ENCODE results near the gene CPLX1. TPM values are rescaled to one million over a fixed set of nuclear protein-coding genes. Genes with fewer than 3 reads are reported as not detected.
"Not testable (repeated sequence)": the region's sequence is repeated elsewhere in the genome, so short reads cannot be mapped to it uniquely, and the experiment has no call there.

Gene CPLX1
- total RNA-seq, 1 experiment from 2014 or later = 3.9 TPM

- Histone ChIP-seq H3K9me3 (ENCODE audit: insufficient read depth, low read depth) (no peaks in the 10 kb centered on the region), H3K9me2 (ENCODE audit: insufficient read depth) (no peaks in the 10 kb centered on the region), H3K4me2 (peak overlapping the region; percentile 98), H3K4me3 (peak overlapping the region; percentile 90), H2AFZ (peak overlapping the region; percentile 87), H3K36me3 (ENCODE audit: low read depth) (peaks cover 30% of the 10 kb centered on the region), H3K27ac (peak overlapping the region; percentile 92), H3K79me2 (ENCODE audit: low read depth) (peaks cover 49% of the 10 kb centered on the region), H3K4me1 (replicated peaks; ENCODE audit: insufficient read depth) (peaks cover 24% of the 10 kb centered on the region), H4K20me1 (ENCODE audit: insufficient read depth) (peaks cover 39% of the 10 kb centered on the region), H3K27me3 (ENCODE audit: insufficient read depth, low read depth) (no peaks in the 10 kb centered on the region), H3F3A (ENCODE audit: insufficient read depth, low read depth) (peaks cover 45% of the 10 kb centered on the region; the same call in 1 of the 2 replicates)
- no TSS peak for BruUV-seq (replicated peaks)
- no peak for TF ChIP-seq CTCF (conservative IDR thresholded peaks at IDR 0.05)
- no peak for TF ChIP-seq EZH2 (IDR thresholded peaks at IDR 0.05; ENCODE audit: low read depth)
- CTCF ChIA-PET = interaction anchor here (0.6 kb wide), 1 partner anchor 489 kb away, joined by 3 read pairs; no protein-coding TSS in a partner anchor
- intact Hi-C loops (cut with micrococcal nuclease; ENCODE audit: unreplicated experiment) = loop anchor here (1.0 to 10.0 kb wide), 2 partner anchors 53 to 151 kb away; partner anchors contain the start of genes GAK and TMEM175
- POLR2A ChIA-PET (ENCODE audit: unreplicated experiment) = interaction anchor here (0.5 to 0.7 kb wide), 4 partner anchors 47 to 171 kb away, joined by 3 to 11 read pairs (median 4); no protein-coding TSS in a partner anchor
- DNase-seq = peak; percentile 97 to 100
Observed at GRCh38 chr4:781493-782216, 44.3 kb downstream of the CPLX1 start.

GRCh38 chr4:780716-781492, 45.0 kb downstream of the CPLX1 start:
- Histone ChIP-seq H3K4me3 (peak overlapping the region; percentile 90), H3K36me3 (ENCODE audit: low read depth) (peaks cover 32% of the 10 kb centered on the region), H3K27me3 (ENCODE audit: insufficient read depth, low read depth) (no peaks in the 10 kb centered on the region), H3K9me2 (ENCODE audit: insufficient read depth) (no peaks in the 10 kb centered on the region), H2AFZ (peak overlapping the region; percentile 70), H3K4me2 (peak overlapping the region; percentile 98), H3K4me1 (replicated peaks; ENCODE audit: insufficient read depth) (peaks cover 24% of the 10 kb centered on the region), H4K20me1 (ENCODE audit: insufficient read depth) (peaks cover 47% of the 10 kb centered on the region), H3K9me3 (ENCODE audit: insufficient read depth, low read depth) (no peaks in the 10 kb centered on the region), H3F3A (ENCODE audit: insufficient read depth, low read depth) (peaks cover 52% of the 10 kb centered on the region; the same call in 1 of the 2 replicates), H3K79me2 (ENCODE audit: low read depth) (peaks cover 56% of the 10 kb centered on the region), H3K27ac (peak overlapping the region; percentile 92)
- intact Hi-C loops (cut with micrococcal nuclease; ENCODE audit: unreplicated experiment) = loop anchor here (10.0 kb wide), 1 partner anchor 54 kb away; no protein-coding TSS in a partner anchor
- POLR2A ChIA-PET (ENCODE audit: unreplicated experiment) = interaction anchor here (0.5 kb wide), 1 partner anchor 47 kb away, joined by 11 read pairs; no protein-coding TSS in a partner anchor
- CTCF ChIA-PET = no interaction called here
- DNase-seq = no peak
- TF ChIP-seq CTCF (conservative IDR thresholded peaks at IDR 0.05) = no peak
- TF ChIP-seq EZH2 (IDR thresholded peaks at IDR 0.05; ENCODE audit: low read depth) = no peak
- no TSS peak for BruUV-seq (replicated peaks)

GRCh38 chr4:780255-780654, 45.7 kb downstream of the CPLX1 start:
- H3K27me3 ChIP-seq (ENCODE audit: insufficient read depth, low read depth); CTCF ChIA-PET; H3K9me2 ChIP-seq (ENCODE audit: insufficient read depth); H3K9me3 ChIP-seq (ENCODE audit: insufficient read depth, low read depth); H2AFZ ChIP-seq; POLR2A ChIA-PET (ENCODE audit: unreplicated experiment); DNase-seq: not testable (repeated sequence)
- TSS peak; percentile 43 for BruUV-seq (replicated peaks)
- H3K4me3 ChIP-seq = peak overlapping the region; percentile 90
- peak overlapping the region; percentile 98 for H3K4me2 ChIP-seq
- H3K36me3 ChIP-seq (ENCODE audit: low read depth) = peaks cover 38% of the 10 kb centered on the region
- H3F3A ChIP-seq (ENCODE audit: insufficient read depth, low read depth) = peaks cover 57% of the 10 kb centered on the region; the same call in 1 of the 2 replicates
- H3K4me1 ChIP-seq (replicated peaks; ENCODE audit: insufficient read depth) = peaks cover 24% of the 10 kb centered on the region
- H4K20me1 ChIP-seq (ENCODE audit: insufficient read depth) = peaks cover 53% of the 10 kb centered on the region
- intact Hi-C loops (cut with micrococcal nuclease; ENCODE audit: unreplicated experiment) = loop anchor here (10.0 kb wide), 1 partner anchor 55 kb away; no protein-coding TSS in a partner anchor
- H3K79me2 ChIP-seq (ENCODE audit: low read depth) = peaks cover 63% of the 10 kb centered on the region
- H3K27ac ChIP-seq = peak overlapping the region; percentile 92; the same call in 1 of the 2 replicates

Measured in PC-9 (cell line).